DND-41 (cell line): Measurements from ENCODE around the gene NOS1AP.

Experiments
- EZH2 ChIP-seq: IDR thresholded peaks from 3 replicates; pipeline ENCODE4 v1.6.1; 2012; ENCODE audit warnings: borderline replicate concordance, low read depth, mild to moderate bottlenecking, moderate library complexity, low read length, inconsistent platforms; ENCODE audit not compliant: severe bottlenecking
- TF ChIP-seq, protein P1 (sequence below): IDR thresholded peaks from 2 replicates; pipeline ENCODE4 v1.5.1; 2012; ENCODE audit warnings: borderline replicate concordance, low read length, moderate library complexity, mild to moderate bottlenecking; ENCODE audit not compliant: poor library complexity, severe bottlenecking; ENCODE audit errors: extremely low read depth

GRCh38 chr1:162028726-162029125 is 40.8 kb upstream of the NOS1AP start:
- TF ChIP-seq, protein P1, sequence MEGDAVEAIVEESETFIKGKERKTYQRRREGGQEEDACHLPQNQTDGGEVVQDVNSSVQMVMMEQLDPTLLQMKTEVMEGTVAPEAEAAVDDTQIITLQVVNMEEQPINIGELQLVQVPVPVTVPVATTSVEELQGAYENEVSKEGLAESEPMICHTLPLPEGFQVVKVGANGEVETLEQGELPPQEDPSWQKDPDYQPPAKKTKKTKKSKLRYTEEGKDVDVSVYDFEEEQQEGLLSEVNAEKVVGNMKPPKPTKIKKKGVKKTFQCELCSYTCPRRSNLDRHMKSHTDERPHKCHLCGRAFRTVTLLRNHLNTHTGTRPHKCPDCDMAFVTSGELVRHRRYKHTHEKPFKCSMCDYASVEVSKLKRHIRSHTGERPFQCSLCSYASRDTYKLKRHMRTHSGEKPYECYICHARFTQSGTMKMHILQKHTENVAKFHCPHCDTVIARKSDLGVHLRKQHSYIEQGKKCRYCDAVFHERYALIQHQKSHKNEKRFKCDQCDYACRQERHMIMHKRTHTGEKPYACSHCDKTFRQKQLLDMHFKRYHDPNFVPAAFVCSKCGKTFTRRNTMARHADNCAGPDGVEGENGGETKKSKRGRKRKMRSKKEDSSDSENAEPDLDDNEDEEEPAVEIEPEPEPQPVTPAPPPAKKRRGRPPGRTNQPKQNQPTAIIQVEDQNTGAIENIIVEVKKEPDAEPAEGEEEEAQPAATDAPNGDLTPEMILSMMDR = no peak
- no peak for TF ChIP-seq EZH2
